Cortex of kidney (tissue), 1 donor: ENCODE data around the gene PAFAH1B1.
"Not testable (repeated sequence)": the region's sequence is repeated elsewhere in the genome, so short reads cannot be mapped to it uniquely, and the experiment has no call there.

Experiments
- DNase-seq: peaks from one replicate; lab custom pipeline; 2025; lab: John Stamatoyannopoulos, UW

Gene PAFAH1B1

DNA sequence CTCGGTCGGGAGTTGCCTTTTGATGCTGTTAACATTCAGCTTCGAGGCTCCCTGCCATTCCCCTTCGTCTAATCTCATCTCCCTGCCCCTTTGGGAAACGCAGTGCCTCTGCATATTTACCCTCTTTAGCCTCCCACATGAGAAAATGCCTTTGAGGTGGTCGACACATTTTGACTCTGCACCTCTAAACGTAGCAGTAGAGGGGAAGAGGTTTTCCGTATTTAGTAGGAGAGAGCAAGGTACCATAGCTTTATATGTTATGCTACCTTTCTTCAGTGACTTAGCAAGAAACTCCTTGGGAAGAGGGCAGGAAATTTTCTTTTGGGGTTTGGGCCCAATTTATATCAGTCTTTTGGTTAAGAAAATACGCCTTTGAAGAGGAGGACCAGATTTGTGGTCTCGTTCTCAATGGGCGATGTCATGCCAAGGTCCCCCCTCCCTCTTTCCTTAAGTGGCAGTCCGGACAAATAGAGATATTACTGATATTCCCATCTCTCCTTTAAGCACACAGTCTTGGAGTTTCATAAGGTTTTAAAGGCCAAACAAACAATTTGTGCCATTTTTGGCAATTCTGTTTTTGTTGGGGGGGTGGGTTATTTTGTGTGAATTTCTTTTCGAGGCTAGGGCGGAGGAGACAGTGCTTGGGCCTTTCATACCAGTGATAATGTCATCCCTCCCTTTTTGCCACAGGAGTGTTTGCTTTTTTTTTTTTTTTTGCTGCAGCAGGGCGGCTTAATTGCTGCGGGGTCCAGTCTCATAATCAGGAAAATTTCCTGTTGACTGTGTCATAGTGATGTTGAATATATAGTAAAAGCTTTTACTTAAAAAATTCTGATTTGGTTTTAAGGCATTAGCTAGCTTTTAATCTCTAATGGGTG is 1.5 kb downstream of the PAFAH1B1 start:
- no peak for DNase-seq

DNA sequence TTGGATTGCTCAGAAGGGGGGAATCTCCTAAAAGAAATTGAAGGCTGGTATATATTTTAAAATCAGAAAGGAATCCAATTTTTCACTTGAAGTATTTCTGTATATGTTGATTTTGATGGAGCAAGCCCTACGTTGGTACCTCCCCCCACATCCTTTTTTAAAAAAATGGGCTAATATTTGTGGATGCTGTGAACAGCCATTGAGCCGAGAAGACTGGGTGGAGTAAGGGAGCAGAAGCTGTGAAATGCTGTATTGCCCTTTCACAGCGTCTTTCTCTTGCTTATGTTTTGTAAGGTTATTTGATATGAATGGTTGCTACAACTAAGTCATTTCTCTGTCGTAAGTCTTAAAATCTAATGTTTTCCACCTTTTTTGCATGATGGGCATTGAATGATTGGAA is 2.3 kb downstream of the PAFAH1B1 start:
- DNase-seq = no peak

DNA sequence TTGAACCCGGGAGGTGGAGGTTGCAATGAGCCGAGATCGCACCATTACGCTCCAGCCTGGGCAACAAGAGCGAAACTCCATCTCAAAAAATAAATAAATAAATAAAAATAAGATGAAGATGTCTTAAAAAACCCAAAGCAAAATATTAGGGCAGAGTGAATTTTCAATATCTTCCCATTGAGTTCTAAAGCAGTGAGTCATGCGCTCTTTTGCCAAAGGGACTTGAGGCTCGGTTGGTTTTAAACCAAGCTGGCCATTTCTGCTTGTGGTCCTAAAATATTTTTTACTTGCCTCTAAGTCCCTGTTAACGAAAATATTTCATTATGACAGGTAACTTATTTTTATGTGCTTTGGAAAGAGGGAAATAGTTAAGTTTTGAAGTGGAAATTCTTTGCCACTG is 4.7 kb downstream of the PAFAH1B1 start:
- DNase-seq = no peak

DNA sequence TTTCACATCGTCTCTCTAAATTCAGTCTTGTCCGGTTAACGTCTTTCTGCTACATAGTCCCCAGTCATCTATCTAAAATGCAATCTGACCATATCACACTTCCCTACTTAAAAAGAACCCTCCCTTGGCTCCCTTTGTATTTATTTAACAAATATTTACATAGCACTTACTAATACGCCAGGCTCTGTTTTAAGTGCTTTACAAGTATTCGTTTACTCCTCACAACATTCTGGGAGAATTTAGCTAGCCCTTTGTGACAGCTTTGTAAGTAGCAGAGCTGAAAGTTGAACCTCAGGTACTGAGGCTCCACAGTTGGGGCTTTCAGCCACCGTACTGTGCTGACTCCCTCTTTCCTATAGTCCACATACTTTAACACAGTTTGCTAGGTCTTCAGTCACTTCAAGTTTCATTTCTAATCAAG is 9.2 kb downstream of the PAFAH1B1 start:
- DNase-seq = no peak

DNA sequence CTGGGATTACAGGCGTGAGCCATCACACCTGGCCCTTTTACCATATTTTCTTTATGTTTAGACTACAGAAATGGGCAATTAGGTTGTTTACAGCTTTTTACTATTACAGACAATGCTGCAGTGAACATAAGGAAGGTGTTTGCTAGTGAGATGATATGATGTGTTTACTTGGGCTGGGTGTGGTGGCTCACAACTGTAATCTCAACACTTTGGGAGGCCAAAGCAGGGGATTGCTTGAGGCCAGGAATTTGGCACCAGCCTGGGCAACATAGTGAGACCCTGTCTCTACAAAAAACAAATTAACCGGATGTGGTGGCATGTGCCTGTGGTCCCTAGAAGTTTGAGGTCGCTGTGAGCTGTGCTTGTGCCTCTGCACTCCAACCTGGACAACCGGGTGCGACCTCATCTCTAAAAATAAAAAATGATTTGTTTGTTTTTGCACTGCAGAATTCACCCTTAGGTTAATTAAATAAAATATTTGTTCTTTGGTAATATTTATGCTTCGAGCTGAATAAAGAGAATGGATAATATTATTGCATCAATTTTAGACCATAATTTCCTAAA is 15.0 kb downstream of the PAFAH1B1 start:
- DNase-seq = no peak

DNA sequence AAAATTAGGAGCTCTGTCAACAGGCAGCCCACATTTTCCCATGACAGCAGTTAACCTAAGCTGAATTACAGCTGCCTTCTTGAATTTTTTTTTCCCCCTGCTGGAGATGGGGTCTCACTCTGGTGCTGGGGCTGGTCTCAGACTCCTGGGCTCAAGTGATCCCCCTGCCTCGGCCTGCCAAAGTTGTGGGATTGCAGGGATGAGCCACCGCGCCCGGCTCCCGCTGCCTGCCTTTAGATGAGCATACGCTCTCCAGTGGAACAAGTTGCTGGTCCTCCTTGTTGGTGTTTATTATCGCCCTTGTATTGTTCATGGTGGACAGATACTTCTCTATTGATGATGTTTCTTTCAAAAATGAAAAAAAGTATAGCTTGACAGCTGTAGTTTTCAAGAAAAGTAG is 15.6 kb downstream of the PAFAH1B1 start:
- no peak for DNase-seq

GRCh38 chr17:2610195-2611175 is 17.0 kb downstream of the PAFAH1B1 start:
- DNase-seq = no peak

- DNase-seq = no peak
Observed at GRCh38 chr17:2611627-2612026, 18.2 kb downstream of the PAFAH1B1 start.

DNA sequence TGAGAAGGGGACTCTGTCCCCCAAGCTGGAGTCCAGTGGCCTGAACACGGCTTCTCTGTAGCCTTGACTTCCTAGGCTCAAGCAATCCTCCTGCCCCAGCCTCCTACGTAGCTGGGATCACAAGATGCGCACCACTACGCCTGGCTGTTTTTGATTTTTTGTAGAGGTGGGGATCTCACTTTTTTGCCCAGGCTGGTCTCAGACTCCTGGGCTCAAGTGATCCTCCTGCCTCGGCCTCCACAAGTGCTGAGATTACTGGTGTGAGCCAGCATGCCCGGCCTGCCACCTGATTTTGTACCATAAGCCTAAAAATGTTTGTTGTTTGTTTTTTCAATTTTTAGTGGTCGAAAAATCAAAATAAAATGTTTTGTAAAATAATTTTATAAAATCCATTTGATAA is 19.2 kb downstream of the PAFAH1B1 start:
- no peak for DNase-seq

DNA sequence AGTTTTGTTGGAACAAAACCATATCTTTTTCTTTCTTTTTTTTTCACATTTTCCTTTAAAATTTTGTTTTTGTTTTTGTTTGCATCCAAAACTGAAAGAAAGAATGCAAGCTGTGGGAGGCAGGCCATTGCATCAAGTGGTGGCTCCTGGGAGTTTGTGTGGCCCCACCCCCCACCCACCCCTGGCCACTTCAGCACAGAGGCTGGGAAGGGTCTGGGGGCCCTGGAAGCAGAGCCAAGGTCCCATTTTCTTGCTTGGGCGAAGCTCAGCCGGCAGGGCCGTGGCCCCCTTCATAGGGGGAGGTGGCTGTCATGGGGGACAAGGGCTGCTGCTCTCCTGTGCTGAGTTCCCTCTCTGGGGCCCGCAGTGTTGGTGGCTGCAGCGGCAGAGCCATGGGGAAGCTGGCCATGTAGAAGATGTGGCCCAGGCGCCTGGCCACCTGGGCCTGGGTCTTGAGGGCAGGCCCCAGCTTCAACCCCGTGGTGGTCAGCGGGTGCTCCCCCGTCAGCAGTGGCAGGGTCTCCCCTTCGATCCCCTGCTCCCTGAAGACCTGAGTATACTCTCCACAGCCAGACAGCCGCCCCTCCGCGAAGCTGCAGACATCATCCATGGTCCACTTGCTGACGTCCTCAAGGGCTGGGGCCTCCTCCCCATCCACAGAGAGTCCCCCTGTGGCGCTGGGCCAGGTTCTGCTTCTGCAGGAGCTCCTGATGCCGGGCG is 19.8 kb downstream of the PAFAH1B1 start:
- DNase-seq = no peak

GRCh38 chr17:2615882-2616281 is 22.4 kb downstream of the PAFAH1B1 start:
- DNase-seq = no peak

DNA sequence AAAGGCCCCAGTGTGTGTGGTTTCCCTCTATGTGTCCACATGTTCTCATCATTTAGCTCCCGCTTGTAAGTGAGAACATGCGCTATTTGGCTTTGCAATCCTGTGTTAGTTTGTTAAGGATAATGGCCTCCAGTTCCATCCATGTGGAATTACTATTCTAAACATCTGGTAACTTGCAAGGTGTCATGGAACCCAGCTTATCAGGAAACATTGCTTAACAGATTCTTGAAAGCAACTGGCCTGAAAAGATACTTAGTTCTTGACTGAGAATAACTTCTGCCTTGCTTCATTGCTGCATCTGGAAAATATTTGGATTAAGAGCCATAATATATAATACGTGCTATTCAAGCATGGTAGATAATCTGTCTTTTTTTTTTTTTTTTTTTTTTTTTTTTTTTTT is 27.8 kb downstream of the PAFAH1B1 start:
- DNase-seq = no peak

- DNase-seq = not testable (repeated sequence)
Observed at GRCh38 chr17:2621951-2622405, 28.5 kb downstream of the PAFAH1B1 start.

DNA sequence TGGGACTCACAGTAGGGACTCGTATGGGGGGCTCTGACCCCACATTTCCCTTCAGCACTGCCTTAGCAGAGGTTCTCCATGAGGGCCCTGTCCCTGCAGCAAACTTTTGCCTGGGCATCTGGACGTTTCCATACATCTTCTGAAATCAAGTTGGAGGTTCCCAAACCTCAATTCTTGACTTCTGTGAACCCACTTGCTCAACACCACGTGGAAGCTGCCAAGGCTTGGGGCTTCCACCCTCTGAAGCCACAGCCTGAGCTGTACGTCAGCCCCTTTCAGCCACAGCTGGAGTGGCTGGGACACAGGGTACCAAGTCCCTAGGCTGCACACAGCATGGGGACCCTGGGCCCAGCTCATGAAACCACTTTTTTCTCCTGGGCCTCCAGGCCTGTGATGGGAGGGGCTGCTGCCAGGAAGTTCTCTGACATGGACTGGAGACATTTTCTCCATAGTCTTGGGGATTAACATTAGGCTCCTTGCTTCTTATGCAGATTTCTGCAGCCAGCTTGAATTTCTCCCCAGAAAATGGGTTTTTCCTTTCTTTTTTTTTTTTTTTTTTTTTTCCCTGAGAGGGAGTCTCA is 29.4 kb downstream of the PAFAH1B1 start:
- DNase-seq = not testable (repeated sequence)

DNA sequence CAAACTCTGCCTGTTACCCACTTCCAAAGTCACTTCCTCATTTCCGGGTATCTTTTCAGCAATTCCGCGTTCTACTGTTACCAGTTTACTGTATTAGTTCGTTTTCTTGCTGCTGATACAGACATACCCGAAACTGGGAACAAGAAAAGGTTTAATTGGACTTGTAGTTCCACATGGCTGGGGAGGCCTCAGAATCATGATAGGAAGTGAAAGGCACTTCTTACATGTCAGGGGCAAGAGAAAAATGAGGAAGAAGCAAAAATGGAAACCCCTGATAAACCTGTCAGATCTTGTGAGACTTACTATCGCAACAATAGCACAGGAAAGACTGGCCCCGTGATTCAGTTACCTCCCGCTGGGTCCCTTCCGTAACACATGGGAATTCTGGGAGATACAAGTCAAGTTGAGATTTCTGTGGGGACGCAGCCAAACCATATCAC is 30.9 kb downstream of the PAFAH1B1 start:
- DNase-seq = no peak

DNA sequence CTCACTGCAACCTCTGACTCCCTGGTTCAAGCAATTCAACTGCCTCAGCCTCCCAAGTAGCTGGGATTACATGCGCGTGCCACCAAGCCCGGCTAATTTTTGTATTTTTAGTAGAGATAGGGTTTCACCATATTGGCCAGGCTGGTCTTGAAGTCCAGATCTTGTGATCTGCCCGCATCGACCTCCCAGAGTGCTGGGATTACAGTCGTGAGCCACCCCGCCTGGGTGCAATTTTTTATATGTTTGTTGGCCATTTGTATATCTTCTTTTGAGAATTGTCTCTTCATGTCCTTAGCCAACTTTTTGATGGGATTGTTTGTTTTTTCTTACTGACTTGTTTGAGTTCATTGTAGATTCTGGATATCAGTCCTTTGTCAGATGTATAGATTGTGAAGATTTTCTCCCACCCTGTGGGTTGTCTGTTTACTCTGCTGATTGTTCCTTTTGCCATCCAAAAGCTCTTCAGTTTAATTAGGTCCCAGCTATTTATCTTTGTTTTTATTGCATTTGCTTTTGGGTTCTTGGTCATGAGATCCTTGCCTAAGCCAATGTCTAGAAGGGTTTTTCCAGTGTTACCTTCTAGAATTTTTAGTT is 33.3 kb downstream of the PAFAH1B1 start:
- not testable (repeated sequence) for DNase-seq

GRCh38 chr17:2628922-2629321 is 35.5 kb downstream of the PAFAH1B1 start:
- DNase-seq = not testable (repeated sequence)

GRCh38 chr17:2631211-2631610 is 37.8 kb downstream of the PAFAH1B1 start:
- no peak for DNase-seq

GRCh38 chr17:2634361-2634960 is 41.0 kb downstream of the PAFAH1B1 start:
- DNase-seq = no peak

GRCh38 chr17:2635241-2635640 is 41.8 kb downstream of the PAFAH1B1 start:
- DNase-seq = no peak
